Body of pancreas (tissue), 4 donors: ENCODE results near the gene ADAMTS3.

Experiments
- POLR2A ChIP-seq, 3 donors: fragments of 450-650 bp; IDR thresholded peaks; one replicate each; pipeline ENCODE4 v1.6.1; 2016; ENCODE audit warnings: antibody characterized with exemption in 3 of 3, mild to moderate bottlenecking in 2 of 3
- TF ChIP-seq, protein P1 (sequence below), 7 experiments: fragments of 450-650 bp in 4 of 7; fragments of 200-600 bp in 3 of 7; sonication (generic) in 3 of 7; IDR thresholded peaks; one replicate each; pipeline ENCODE4 v1.5.1; 2016 to 2019; ENCODE audit warnings: antibody characterized with exemption in 7 of 7

DNA sequence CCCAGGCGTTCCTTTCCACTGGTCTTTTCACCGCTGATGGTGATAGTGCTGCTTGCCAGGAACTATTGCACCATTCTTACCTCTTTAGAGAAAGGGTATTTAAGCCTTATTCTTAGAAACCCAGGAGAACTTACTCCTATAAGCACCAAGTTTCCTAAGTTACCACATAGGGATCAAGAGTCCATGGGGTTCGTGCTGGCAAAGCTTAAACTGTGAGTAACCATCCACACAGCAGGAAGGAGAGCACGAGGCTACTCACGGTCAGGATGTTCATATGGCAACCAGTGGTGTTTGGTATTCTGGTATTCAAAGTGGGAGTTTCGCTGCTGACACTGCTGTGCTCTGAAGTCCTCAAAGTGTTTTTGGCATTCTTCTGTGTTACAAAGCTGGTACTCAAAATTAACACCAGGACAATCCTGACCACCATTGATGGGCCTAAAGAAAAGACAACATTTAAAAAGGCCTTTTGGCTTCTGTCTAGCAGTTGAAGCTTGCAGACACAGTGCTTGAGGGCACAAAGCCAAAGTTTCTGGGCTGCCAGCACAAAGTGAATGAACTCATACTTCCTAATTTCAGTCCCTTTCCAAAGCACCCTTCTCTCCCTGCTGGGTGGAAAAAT lies 256.9 kb downstream of the ADAMTS3 start:
- no peak for TF ChIP-seq POLR2A (IDR thresholded peaks at IDR 0.05)
- TF ChIP-seq, protein P1, sequence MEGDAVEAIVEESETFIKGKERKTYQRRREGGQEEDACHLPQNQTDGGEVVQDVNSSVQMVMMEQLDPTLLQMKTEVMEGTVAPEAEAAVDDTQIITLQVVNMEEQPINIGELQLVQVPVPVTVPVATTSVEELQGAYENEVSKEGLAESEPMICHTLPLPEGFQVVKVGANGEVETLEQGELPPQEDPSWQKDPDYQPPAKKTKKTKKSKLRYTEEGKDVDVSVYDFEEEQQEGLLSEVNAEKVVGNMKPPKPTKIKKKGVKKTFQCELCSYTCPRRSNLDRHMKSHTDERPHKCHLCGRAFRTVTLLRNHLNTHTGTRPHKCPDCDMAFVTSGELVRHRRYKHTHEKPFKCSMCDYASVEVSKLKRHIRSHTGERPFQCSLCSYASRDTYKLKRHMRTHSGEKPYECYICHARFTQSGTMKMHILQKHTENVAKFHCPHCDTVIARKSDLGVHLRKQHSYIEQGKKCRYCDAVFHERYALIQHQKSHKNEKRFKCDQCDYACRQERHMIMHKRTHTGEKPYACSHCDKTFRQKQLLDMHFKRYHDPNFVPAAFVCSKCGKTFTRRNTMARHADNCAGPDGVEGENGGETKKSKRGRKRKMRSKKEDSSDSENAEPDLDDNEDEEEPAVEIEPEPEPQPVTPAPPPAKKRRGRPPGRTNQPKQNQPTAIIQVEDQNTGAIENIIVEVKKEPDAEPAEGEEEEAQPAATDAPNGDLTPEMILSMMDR (IDR thresholded peaks at IDR 0.05): no peak
